SW 1271 (cell line): ENCODE results near the gene RTL3.

Experiments used
- DNase-seq, 2 experiments: peaks; one replicate each; lab custom pipeline; 2025; lab: John Stamatoyannopoulos, UW

RTL3 gene

DNA sequence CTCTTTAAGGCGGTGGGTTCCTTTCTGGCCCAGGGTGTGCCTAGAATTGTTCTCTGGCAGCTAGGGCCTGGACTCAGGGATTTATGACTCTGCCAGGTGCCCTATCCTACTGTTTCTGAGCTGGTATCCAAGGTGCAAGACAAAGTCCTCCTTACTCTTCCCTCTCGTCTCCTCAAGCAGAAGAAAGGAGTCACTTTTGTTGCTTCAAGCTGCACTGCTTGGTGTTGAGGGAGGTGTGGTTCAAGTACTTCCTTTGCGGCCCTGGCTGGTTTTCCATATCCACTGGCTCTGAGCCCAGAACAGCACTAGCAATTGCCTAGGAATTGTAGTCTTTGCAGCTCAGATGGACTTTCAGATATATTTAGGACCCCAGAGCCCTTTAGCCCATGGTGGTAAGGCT lies 39.3 kb downstream of the RTL3 start:
- no peak for DNase-seq

DNA sequence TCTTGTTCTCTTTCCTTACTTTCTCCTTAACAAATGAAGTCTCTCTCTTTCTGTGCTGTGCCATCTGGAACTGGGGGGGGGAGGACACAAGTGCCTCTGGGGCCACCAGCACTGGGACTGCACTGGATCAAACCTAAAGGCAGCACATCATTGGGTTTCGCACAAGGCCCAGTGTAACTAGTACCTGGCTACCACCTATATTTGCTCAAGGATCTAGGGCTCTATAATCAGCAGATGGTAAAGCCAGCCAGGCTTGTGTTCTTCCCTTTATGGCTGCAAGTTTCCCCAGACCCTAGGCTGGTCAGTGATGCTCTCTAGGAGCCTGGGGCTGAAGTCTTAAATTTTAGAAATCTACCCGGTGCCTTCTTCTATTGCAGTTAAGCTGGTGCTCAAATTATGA lies 40.1 kb downstream of the RTL3 start:
- no peak for DNase-seq

DNA sequence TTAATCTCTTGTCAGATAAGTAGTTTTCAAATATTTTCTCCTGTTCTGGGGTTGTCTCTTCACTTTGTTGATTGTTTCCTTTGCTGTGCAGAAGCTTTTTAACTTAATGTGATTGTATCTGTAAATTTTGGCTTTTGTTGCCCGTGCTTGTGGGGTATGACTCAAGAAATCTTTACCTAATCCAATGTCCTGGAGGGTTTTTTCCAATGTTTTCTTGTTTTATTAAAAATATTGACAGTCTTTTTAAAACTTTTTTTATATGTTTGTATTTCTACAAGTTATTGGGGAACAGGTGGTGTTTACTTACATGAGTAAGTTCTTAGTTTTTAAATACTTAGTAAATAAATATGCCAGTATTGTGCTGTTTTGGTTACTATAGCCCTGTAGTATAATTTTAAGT lies 44.9 kb downstream of the RTL3 start:
- DNase-seq: no peak
